ENCODE data around the gene LARGE2.

LARGE2 gene

GRCh38 chr11:45922425-45923082 is at the start of gene LARGE2:
TSS of gene LARGE2 (plus strand) at chr11:45922656. CDS start at chr11:45922883, 227 bp downstream.
- H3K36me3 Mint-ChIP-seq (ENCODE audit: low read depth), result peaks cover 3% of the 10 kb centered on the region
- no peaks in the 10 kb centered on the region for H3K9me3 Mint-ChIP-seq
- peaks cover 31% of the 10 kb centered on the region for H3K27me3 Mint-ChIP-seq (ENCODE audit: low read depth)
- H3K4me1 Mint-ChIP-seq (ENCODE audit: low read depth), result peaks cover 7% of the 10 kb centered on the region
- no peak within 1 kb of the TSS for H3K27ac Mint-ChIP-seq
- H3K4me3 Mint-ChIP-seq, result peak within 1 kb of the TSS; percentile 58

DNA sequence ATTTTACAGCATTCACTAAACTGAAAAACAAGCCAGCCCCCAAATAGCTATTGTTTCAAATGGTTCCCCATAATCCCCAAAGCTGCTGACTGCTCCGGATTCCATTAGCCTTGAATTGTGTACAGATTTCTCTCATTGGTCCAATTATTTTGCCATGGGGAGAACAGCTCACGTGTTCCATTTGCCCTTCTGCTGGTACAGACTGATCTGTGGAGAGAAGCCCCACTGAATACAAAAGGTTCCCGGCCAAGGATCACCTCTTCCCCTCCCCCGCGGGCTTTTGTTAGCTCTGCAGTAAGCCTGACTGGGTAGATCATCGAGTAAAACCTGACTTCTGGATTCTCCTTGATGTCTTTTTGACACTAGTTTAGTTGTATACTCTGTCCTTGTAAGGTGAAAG is 46.1 kb upstream of the LARGE2 start:
- no peak overlapping the region for H3K4me3 Mint-ChIP-seq
- no peak overlapping the region for H3K27ac Mint-ChIP-seq

GRCh38 chr11:45877221-45877620 is 45.2 kb upstream of the LARGE2 start:
- peaks cover 35% of the 10 kb centered on the region for H3K36me3 Mint-ChIP-seq (ENCODE audit: low read depth)
- no peaks in the 10 kb centered on the region for H3K27me3 Mint-ChIP-seq (ENCODE audit: low read depth)
- no peaks in the 10 kb centered on the region for H3K9me3 Mint-ChIP-seq
- no peaks in the 10 kb centered on the region for H3K4me1 Mint-ChIP-seq (ENCODE audit: low read depth)
- H3K27ac Mint-ChIP-seq, result no peak overlapping the region
- no peak overlapping the region for H3K4me3 Mint-ChIP-seq

More for the DNA sequence above, 46.1 kb upstream of the LARGE2 start:
- Mint-ChIP-seq H3K4me1 (ENCODE audit: low read depth) (no peaks in the 10 kb centered on the region), H3K9me3 (no peaks in the 10 kb centered on the region), H3K27me3 (ENCODE audit: low read depth) (no peaks in the 10 kb centered on the region), H3K36me3 (ENCODE audit: low read depth) (peaks cover 35% of the 10 kb centered on the region)

DNA sequence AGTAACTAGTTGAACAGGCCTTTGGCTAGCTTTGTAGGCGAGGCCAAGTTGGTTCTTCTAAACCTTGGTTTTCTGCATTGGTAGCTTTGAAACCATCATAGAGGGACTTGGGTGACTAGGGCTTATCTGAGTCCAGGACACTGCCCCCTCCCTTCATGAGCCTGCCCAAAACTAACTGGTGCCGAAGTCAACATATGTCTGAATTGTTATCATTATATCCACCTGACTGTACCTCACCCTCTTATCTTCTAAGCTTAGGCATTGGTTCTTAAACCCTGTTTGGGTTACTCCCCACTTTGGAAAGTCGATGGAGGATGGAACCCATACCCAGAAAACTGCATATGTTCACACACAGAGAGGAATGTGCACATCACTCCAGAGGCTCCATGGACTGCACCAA is 44.6 kb upstream of the LARGE2 start:
- Mint-ChIP-seq H3K36me3 (ENCODE audit: low read depth) (peaks cover 38% of the 10 kb centered on the region), H3K27me3 (ENCODE audit: low read depth) (no peaks in the 10 kb centered on the region), H3K4me1 (ENCODE audit: low read depth) (no peaks in the 10 kb centered on the region), H3K4me3 (no peak overlapping the region), H3K27ac (no peak overlapping the region), H3K9me3 (no peaks in the 10 kb centered on the region)

- Mint-ChIP-seq H3K27ac (no peak overlapping the region), H3K9me3 (no peaks in the 10 kb centered on the region), H3K4me3 (no peak overlapping the region), H3K36me3 (ENCODE audit: low read depth) (peaks cover 31% of the 10 kb centered on the region), H3K4me1 (ENCODE audit: low read depth) (peaks cover 2% of the 10 kb centered on the region), H3K27me3 (ENCODE audit: low read depth) (peaks cover 7% of the 10 kb centered on the region)
Observed at GRCh38 chr11:45879803-45880686, 42.4 kb upstream of the LARGE2 start.

- H3K36me3 Mint-ChIP-seq (ENCODE audit: low read depth), result peaks cover 25% of the 10 kb centered on the region
- peaks cover 7% of the 10 kb centered on the region for H3K27me3 Mint-ChIP-seq (ENCODE audit: low read depth)
- H3K4me1 Mint-ChIP-seq (ENCODE audit: low read depth), result peaks cover 2% of the 10 kb centered on the region
- no peak overlapping the region for H3K27ac Mint-ChIP-seq
- H3K4me3 Mint-ChIP-seq, result no peak overlapping the region
- H3K9me3 Mint-ChIP-seq, result no peaks in the 10 kb centered on the region
Observed at GRCh38 chr11:45880772-45881570, 41.5 kb upstream of the LARGE2 start.

DNA sequence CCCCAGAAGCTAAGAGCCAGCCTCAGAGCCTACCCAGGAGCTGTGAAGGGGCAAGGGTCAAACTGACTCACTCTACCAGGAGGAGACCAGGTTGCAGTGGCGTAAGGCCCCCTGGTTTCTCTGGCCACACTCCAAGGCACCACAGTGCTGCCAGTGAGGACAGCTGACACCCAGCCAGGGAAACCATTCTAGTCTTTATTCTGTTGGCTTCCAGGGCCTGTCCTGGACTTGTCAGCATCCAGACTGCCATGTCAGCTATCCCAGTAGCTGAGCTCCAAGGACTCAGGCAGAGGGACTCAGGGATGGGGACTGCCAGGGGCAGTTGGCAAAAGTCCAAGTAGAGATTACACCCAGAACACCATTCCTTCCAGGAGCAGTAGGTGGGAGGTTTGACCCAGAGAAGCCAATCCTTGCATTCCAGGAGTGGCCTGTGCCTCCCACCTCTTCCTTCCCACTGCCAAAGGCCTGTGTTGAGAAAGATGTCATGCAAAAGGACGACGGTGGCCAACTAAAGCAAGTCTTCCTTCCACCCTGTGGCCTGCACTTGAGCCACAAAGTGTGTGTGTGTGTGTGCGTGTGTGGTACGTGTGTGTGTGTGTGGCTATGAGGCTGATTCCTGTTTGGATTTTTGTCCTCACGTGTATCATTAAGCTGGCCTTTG is 40.6 kb upstream of the LARGE2 start:
- Mint-ChIP-seq H3K9me3 (no peaks in the 10 kb centered on the region), H3K36me3 (ENCODE audit: low read depth) (peaks cover 22% of the 10 kb centered on the region), H3K27me3 (ENCODE audit: low read depth) (peaks cover 11% of the 10 kb centered on the region)

GRCh38 chr11:45884596-45885185 is 37.8 kb upstream of the LARGE2 start:
- H3K27me3 Mint-ChIP-seq (ENCODE audit: low read depth), result peaks cover 14% of the 10 kb centered on the region
- H3K36me3 Mint-ChIP-seq (ENCODE audit: low read depth), result peaks cover 10% of the 10 kb centered on the region
- no peaks in the 10 kb centered on the region for H3K9me3 Mint-ChIP-seq
- H3K4me1 Mint-ChIP-seq (ENCODE audit: low read depth), result peaks cover 2% of the 10 kb centered on the region
- peak overlapping the region; percentile 16 for H3K27ac Mint-ChIP-seq
- peak overlapping the region; percentile 47 for H3K4me3 Mint-ChIP-seq

More for the DNA sequence above, 40.6 kb upstream of the LARGE2 start:
- Mint-ChIP-seq H3K4me1 (ENCODE audit: low read depth) (peaks cover 2% of the 10 kb centered on the region), H3K4me3 (no peak overlapping the region), H3K27ac (no peak overlapping the region)

DNA sequence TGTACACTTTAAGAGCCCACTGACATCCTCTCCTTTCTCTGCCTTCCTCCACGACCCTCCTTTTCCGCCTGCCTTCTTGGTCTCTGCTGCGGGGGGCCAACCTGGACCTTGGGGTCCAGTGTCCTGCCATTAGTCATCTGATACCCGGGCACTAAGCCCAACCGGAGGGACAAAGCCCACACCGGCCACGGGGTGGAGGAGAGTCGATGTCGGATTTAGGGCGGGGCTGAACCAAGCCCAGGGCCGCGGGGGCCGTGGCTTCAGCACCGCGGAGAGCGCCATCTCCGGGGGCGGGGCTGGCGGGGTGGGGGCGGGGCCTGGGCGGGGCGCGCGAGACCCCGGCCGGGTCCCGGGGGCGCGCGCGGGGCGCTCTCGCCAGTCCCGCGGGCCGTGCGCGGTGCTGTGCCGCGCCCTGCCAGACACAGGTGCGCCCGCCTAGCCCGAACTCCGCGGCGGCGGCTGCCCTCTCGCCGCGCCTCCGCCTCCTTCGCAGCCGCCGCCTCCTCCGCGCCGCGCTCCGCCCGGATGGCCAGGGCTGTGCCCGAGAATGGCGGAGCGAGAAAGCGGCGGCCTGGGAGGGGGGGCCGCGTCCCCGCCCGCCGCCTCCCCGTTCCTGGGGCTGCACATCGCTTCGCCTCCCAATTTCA is 37.1 kb upstream of the LARGE2 start, which contains the start of gene MAPK8IP1:
MAPK8IP1 (plus strand) TSS at position 378 of the 647 bp plus-strand sequence; CDS start at position 548, 170 bp downstream.
- Mint-ChIP-seq H3K9me3 (no peaks in the 10 kb centered on the region), H3K27me3 (ENCODE audit: low read depth) (peaks cover 14% of the 10 kb centered on the region), H3K4me3 (peak within 1 kb of the TSS; percentile 47), H3K36me3 (ENCODE audit: low read depth) (peaks cover 8% of the 10 kb centered on the region), H3K4me1 (ENCODE audit: low read depth) (peaks cover 2% of the 10 kb centered on the region), H3K27ac (peak within 1 kb of the TSS; percentile 16)

- no peaks in the 10 kb centered on the region for H3K9me3 Mint-ChIP-seq
- peaks cover 6% of the 10 kb centered on the region for H3K36me3 Mint-ChIP-seq (ENCODE audit: low read depth)
- no peak overlapping the region for H3K27ac Mint-ChIP-seq
- peaks cover 14% of the 10 kb centered on the region for H3K27me3 Mint-ChIP-seq (ENCODE audit: low read depth)
- no peak overlapping the region for H3K4me3 Mint-ChIP-seq
- peaks cover 2% of the 10 kb centered on the region for H3K4me1 Mint-ChIP-seq (ENCODE audit: low read depth)
Observed at GRCh38 chr11:45885921-45886721, 36.3 kb upstream of the LARGE2 start.

GRCh38 chr11:45886816-45887520 is 35.5 kb upstream of the LARGE2 start:
- no peak overlapping the region for H3K27ac Mint-ChIP-seq
- H3K36me3 Mint-ChIP-seq (ENCODE audit: low read depth), result peaks cover 6% of the 10 kb centered on the region
- no peak overlapping the region for H3K4me3 Mint-ChIP-seq
- H3K4me1 Mint-ChIP-seq (ENCODE audit: low read depth), result peaks cover 2% of the 10 kb centered on the region
- H3K9me3 Mint-ChIP-seq, result no peaks in the 10 kb centered on the region
- peaks cover 14% of the 10 kb centered on the region for H3K27me3 Mint-ChIP-seq (ENCODE audit: low read depth)

DNA sequence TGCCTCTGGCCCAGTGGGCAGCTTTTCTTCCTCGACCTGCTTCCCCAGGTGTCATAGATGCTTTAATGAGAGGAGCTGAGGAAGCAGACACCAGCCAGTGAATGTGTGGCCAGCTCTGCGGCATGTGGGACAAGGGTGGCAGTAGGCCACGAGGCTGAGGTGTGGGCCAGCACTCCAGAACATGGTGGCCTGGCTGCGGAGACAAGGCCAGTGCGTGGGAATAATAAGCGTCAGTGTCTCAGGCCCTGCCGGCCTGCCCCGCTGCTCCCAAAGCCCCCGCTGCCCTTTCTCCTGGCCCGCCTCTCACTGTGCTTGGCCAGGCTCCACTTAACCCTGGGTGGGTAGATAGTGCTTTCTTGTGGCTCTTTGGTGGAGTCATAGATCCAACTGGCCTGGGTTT is 34.9 kb upstream of the LARGE2 start:
- H3K4me1 Mint-ChIP-seq (ENCODE audit: low read depth), result peaks cover 2% of the 10 kb centered on the region
- no peak overlapping the region for H3K4me3 Mint-ChIP-seq
- peaks cover 2% of the 10 kb centered on the region for H3K36me3 Mint-ChIP-seq (ENCODE audit: low read depth)
- no peak overlapping the region for H3K27ac Mint-ChIP-seq
- H3K27me3 Mint-ChIP-seq (ENCODE audit: low read depth), result peaks cover 14% of the 10 kb centered on the region
- no peaks in the 10 kb centered on the region for H3K9me3 Mint-ChIP-seq

Data from T-helper 1 cell treated with Interleukin-12 subunit alpha and Interleukin-12 subunit beta and Interleukin-4 antibody, amounts not matched to agents 30 μg/mL and 1 μg/mL, for 36 hours (primary cell).